H9 (cell line): ENCODE data around the gene TMEM95. TPM values are rescaled to one million over a fixed set of nuclear protein-coding genes. Genes with fewer than 3 reads are reported as not detected.

Experiments used
- DNase-seq: peaks from one replicate; pipeline ENCODE4 v3.0.0-alpha.2; 2017
- H2AFZ ChIP-seq: one replicate; pipeline ENCODE4 v1.6.1; 2013; ENCODE audit warnings: mild to moderate bottlenecking, low read length, control low read depth, moderate library complexity
- H2AK5ac ChIP-seq: 2 replicates; pipeline ENCODE4 v1.6.1; 2013; ENCODE audit warnings: low read length, control low read depth, mixed read lengths; ENCODE audit not compliant: insufficient read length
- H2BK120ac ChIP-seq: one replicate; pipeline ENCODE4 v1.6.1; 2013; ENCODE audit warnings: low read depth, mild to moderate bottlenecking, low read length, control low read depth, inconsistent platforms; ENCODE audit not compliant: poor library complexity, severe bottlenecking
- H2BK12ac ChIP-seq: 2 replicates; pipeline ENCODE4 v1.6.1; 2013; ENCODE audit warnings: low read length, control low read depth, mixed read lengths, low read depth; ENCODE audit not compliant: insufficient read length
- H2BK15ac ChIP-seq: 2 replicates; pipeline ENCODE4 v1.6.1; 2013; ENCODE audit warnings: low read depth, low read length, control low read depth
- H2BK20ac ChIP-seq: one replicate; pipeline ENCODE4 v1.6.1; 2013; ENCODE audit warnings: low read depth, mild to moderate bottlenecking, low read length, control low read depth, inconsistent platforms; ENCODE audit not compliant: poor library complexity, severe bottlenecking
- H2BK5ac ChIP-seq: 2 replicates; pipeline ENCODE4 v1.6.1; 2013; ENCODE audit warnings: low read length, control low read depth, mixed read lengths; ENCODE audit not compliant: insufficient read length
- H3K14ac ChIP-seq: 2 replicates; pipeline ENCODE4 v1.6.1; 2013; ENCODE audit warnings: low read length, control low read depth; ENCODE audit not compliant: insufficient read depth
- H3K18ac ChIP-seq: 2 replicates; pipeline ENCODE4 v1.6.1; 2013; ENCODE audit warnings: low read depth, mild to moderate bottlenecking, mixed read lengths, low read length, control low read depth; ENCODE audit not compliant: insufficient read length
- H3K23ac ChIP-seq: 2 replicates; pipeline ENCODE4 v1.6.1; 2013; ENCODE audit warnings: low read length, control low read depth, mixed read lengths, low read depth; ENCODE audit not compliant: insufficient read length
- H3K23me2 ChIP-seq: 2 replicates; pipeline ENCODE4 v1.6.1; 2013; ENCODE audit warnings: low read depth, mild to moderate bottlenecking, mixed read lengths, low read length, control low read depth; ENCODE audit not compliant: insufficient read length, poor library complexity, severe bottlenecking
- H3K27ac ChIP-seq: 2 replicates; pipeline ENCODE4 v1.5.1; 2013; ENCODE audit warnings: low read length, control low read depth, mixed read lengths, low read depth; ENCODE audit not compliant: insufficient read length
- H3K27me3 ChIP-seq: 2 replicates; pipeline ENCODE4 v1.6.1; 2013; ENCODE audit warnings: low read length, control low read depth, inconsistent platforms; ENCODE audit not compliant: insufficient read depth
- H3K4ac ChIP-seq: 2 replicates; pipeline ENCODE4 v1.6.1; 2013; ENCODE audit warnings: low read depth, mild to moderate bottlenecking, control low read depth, inconsistent platforms, low read length, moderate library complexity
- H3K4me1 ChIP-seq: 2 replicates; pipeline ENCODE4 v1.6.1; 2013; ENCODE audit warnings: low read length, control low read depth, inconsistent platforms; ENCODE audit not compliant: insufficient read depth
- H3K4me2 ChIP-seq: 2 replicates; pipeline ENCODE4 v1.6.1; 2013; ENCODE audit warnings: low read length, control low read depth, mixed read lengths; ENCODE audit not compliant: insufficient read length, insufficient read depth
- H3K56ac ChIP-seq: 2 replicates; pipeline ENCODE4 v1.6.1; 2013; ENCODE audit warnings: low read depth, mild to moderate bottlenecking, mixed read lengths, low read length, control low read depth; ENCODE audit not compliant: insufficient read length
- H3K79me1 ChIP-seq: 2 replicates; pipeline ENCODE4 v1.6.1; 2013; ENCODE audit warnings: low read depth, mild to moderate bottlenecking, moderate library complexity, low read length, control low read depth, inconsistent platforms; ENCODE audit not compliant: insufficient read depth, poor library complexity, severe bottlenecking
- H3K79me2 ChIP-seq: 2 replicates; pipeline ENCODE4 v1.6.1; 2013; ENCODE audit warnings: low read length, control low read depth, inconsistent platforms; ENCODE audit not compliant: insufficient read depth
- H3K9ac ChIP-seq: 2 replicates; pipeline ENCODE4 v1.6.1; 2013; ENCODE audit warnings: low read length, control low read depth, mixed read lengths; ENCODE audit not compliant: insufficient read length; ENCODE audit errors: extremely low read depth
- H3K9me3 ChIP-seq: one replicate; pipeline ENCODE4 v1.6.1; 2013; ENCODE audit warnings: low read depth, low read length, inconsistent platforms; ENCODE audit not compliant: control insufficient read depth
- H3T11ph ChIP-seq: one replicate; pipeline ENCODE4 v1.6.1; 2013; ENCODE audit warnings: mild to moderate bottlenecking, low read length, control low read depth, inconsistent platforms
- H4K20me1 ChIP-seq: one replicate; pipeline ENCODE4 v1.6.1; 2013; ENCODE audit not compliant: control insufficient read depth, insufficient read length, insufficient read depth
- H4K5ac ChIP-seq: 2 replicates; pipeline ENCODE4 v1.6.1; 2013; ENCODE audit warnings: low read depth, mild to moderate bottlenecking, mixed read lengths, low read length, control low read depth; ENCODE audit not compliant: insufficient read length
- H4K8ac ChIP-seq: replicated peaks from 2 replicates; pipeline ENCODE4 v1.6.1; 2013; ENCODE audit warnings: low read length, control low read depth, mixed read lengths, low read depth; ENCODE audit not compliant: insufficient read length
- H4K91ac ChIP-seq: 2 replicates; pipeline ENCODE4 v1.6.1; 2013; ENCODE audit warnings: low read depth, mild to moderate bottlenecking, moderate library complexity, mixed read lengths, low read length, control low read depth; ENCODE audit not compliant: insufficient read length
- H3K27ac Mint-ChIP-seq, 3 experiments: 2 replicates in 2 of 3; 3 replicates in 1 of 3; pipeline ENCODE4 v1.8.0; 2020 to 2021; ENCODE audit warnings: mixed read lengths in 3 of 3, mild to moderate bottlenecking in 1 of 3, moderate library complexity in 1 of 3
- H3K27me3 Mint-ChIP-seq: 2 replicates; pipeline ENCODE4 v1.8.0; 2021; ENCODE audit warnings: low read depth, mild to moderate bottlenecking, moderate library complexity, mixed read lengths
- H3K36me3 Mint-ChIP-seq, 3 experiments: 2 replicates in 2 of 3; 3 replicates in 1 of 3; pipeline ENCODE4 v1.8.0; 2020 to 2021; ENCODE audit warnings: low read depth in 3 of 3, mixed read lengths in 3 of 3; ENCODE audit not compliant: insufficient read depth in 1 of 3
- H3K4me1 Mint-ChIP-seq, 2 experiments: 2 replicates each; pipeline ENCODE4 v1.8.0; 2020; ENCODE audit warnings: mixed read lengths in 2 of 2
- H3K4me3 Mint-ChIP-seq, 2 experiments: 2 replicates in 1 of 2; 3 replicates in 1 of 2; pipeline ENCODE4 v1.8.0; 2020 to 2021; ENCODE audit warnings: mild to moderate bottlenecking in 2 of 2, mixed read lengths in 2 of 2, moderate library complexity in 1 of 2
- H3K9me3 Mint-ChIP-seq, 2 experiments: 2 replicates in 1 of 2; 3 replicates in 1 of 2; pipeline ENCODE4 v1.8.0; 2020; ENCODE audit warnings: mild to moderate bottlenecking in 2 of 2, mixed read lengths in 2 of 2, moderate library complexity in 1 of 2
- CTCF ChIP-seq: fragments of 200-600 bp; sonication (generic); conservative IDR thresholded peaks from 3 replicates; pipeline ENCODE4 v1.8.0; 2021; ENCODE audit warnings: antibody characterized with exemption, mild to moderate bottlenecking
- WGBS: extraction: QIAGEN DNeasy Blood & Tissue Kit; methylation state at CpG from one replicate; pipeline ENCODE4 v1.1.7; 2013; ENCODE audit warnings: missing lambda C conversion rate, low lambda C conversion rate, mixed read lengths; ENCODE audit not compliant: insufficient read length; ENCODE audit errors: extremely low coverage; 5-methylcytosine and 5-hydroxymethylcytosine counted together
- total RNA-seq: library from RNA; stranded (reverse); gene quantifications from 2 replicates; pipeline ENCODE4 v1.2.1, GENCODE V29; 2021

The TMEM95 gene
- total RNA-seq, 1 experiment from 2014 or later, result not detected

GRCh38 chr17:7357381-7357780 lies 2.4 kb downstream of the TMEM95 start:
- no peak overlapping the region for H3K4me2 ChIP-seq
- no CpG with 5 or more reads among the region's 2 CpGs for WGBS
- H3K79me2 ChIP-seq, result no peaks in the 10 kb centered on the region; the same call in 1 of the 2 replicates
- H4K20me1 ChIP-seq, result no peaks in the 10 kb centered on the region
- H2AK5ac ChIP-seq, result no peak overlapping the region
- Mint-ChIP-seq H3K9me3 (no peaks in the 10 kb centered on the region), H3K27me3 (peaks cover 11% of the 10 kb centered on the region), H3K4me1 (peaks cover 21 to 23% of the 10 kb centered on the region in 2 experiments), H3K27ac (no peak overlapping the region), H3K4me3 (no peak overlapping the region), H3K36me3 (no peaks in the 10 kb centered on the region)
- H3T11ph ChIP-seq, result no peak overlapping the region
- no peak overlapping the region for H2BK120ac ChIP-seq
- H3K9me3 ChIP-seq, result no peaks in the 10 kb centered on the region
- no peak overlapping the region for H3K4ac ChIP-seq
- no peak for TF ChIP-seq CTCF
- H2BK20ac ChIP-seq, result no peak overlapping the region
- no peak overlapping the region for H3K56ac ChIP-seq
- no peak for DNase-seq
- H2AFZ ChIP-seq, result no peak overlapping the region
- no peaks in the 10 kb centered on the region for H3K27me3 ChIP-seq
- H3K14ac ChIP-seq, result no peak overlapping the region
- no peak overlapping the region for H4K8ac ChIP-seq
- no peaks in the 10 kb centered on the region for H3K4me1 ChIP-seq
- no peak overlapping the region for H2BK5ac ChIP-seq
- H2BK15ac ChIP-seq, result no peak overlapping the region
- no peaks in the 10 kb centered on the region for H3K79me1 ChIP-seq
- H2BK12ac ChIP-seq, result no peak overlapping the region
- no peak overlapping the region for H4K5ac ChIP-seq
- H3K27ac ChIP-seq, result no peak overlapping the region
- H3K23me2 ChIP-seq, result no peaks in the 10 kb centered on the region
- H3K23ac ChIP-seq, result no peak overlapping the region
- H4K91ac ChIP-seq, result no peak overlapping the region
- H3K18ac ChIP-seq, result no peak overlapping the region
- no peak overlapping the region for H3K9ac ChIP-seq
